ENCODE results near the gene GIPC2.
"Not testable (repeated sequence)": the region's sequence is repeated elsewhere in the genome, so short reads cannot be mapped to it uniquely, and the experiment has no call there.

The GIPC2 gene

GRCh38 chr1:78038071-78038470 lies 7.7 kb upstream of the GIPC2 start:
- no peak for DNase-seq

- no peak for DNase-seq
These were observed 7.3 kb upstream of the GIPC2 start for GRCh38 chr1:78038491-78038939.

GRCh38 chr1:78040484-78041089 lies 5.2 kb upstream of the GIPC2 start:
- DNase-seq: no peak

- DNase-seq: no peak
These were observed 2.3 kb upstream of the GIPC2 start for GRCh38 chr1:78043436-78043835.

DNA sequence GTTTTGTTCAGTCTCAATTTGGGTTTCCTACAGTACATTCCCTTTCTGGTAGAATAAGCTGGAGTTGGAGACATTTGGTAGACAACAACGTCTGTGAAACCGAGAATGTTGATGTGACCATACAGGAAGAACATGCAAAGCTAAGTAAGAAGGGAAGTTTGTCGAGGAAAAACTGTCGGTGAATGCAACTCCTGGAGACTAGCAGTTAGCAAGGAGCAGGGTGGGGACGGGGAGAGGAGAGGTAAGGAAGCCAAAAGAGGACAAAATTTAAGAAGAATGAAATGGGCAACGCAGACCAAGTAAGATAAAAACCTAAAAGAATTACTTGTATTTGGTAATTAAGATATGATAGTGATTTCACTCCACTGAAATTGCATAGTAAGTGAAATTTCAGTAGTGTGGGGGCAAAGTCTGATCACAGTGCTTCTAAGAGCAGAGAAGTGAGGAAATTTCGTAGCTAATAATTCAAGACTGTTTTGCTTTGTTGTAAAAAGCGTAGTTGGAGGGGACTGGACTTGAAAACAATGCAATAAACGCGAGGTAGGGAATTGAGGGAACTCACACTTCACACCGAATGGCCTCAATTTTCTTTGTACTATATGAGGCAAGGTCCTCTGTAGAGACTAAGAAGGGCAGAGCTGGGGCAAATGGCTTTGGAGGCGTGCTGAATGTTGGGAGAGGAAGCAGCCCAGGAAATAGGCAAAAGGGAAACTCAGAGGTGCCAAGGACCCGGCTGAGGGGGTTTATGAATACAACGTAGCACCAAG lies 787 bp upstream of the GIPC2 start:
- DNase-seq: no peak

GRCh38 chr1:78045563-78045925 lies 222 bp upstream of the GIPC2 start:
- DNase-seq: no peak

GRCh38 chr1:78047106-78047505 lies 1.3 kb downstream of the GIPC2 start:
- DNase-seq: no peak

DNA sequence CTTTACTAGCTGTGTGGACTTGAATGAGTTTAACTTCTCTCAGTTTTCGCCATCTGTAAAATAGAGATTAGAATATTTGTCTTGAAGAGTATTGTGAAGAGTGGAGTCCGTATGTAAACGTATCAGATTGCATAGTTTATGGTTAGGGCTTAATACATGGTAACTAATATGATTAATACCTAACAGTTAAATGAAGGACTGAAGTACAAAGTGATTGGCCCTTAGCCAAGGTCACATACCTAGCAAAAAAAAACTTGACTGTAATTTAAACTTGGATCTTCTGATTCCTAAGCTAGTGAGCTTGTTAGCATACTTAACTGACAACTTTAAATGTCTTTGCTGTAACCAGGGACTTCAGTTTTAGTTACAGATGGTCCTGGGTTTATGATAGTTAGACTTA lies 1.9 kb downstream of the GIPC2 start:
- no peak for DNase-seq

GRCh38 chr1:78048446-78048845 lies 2.7 kb downstream of the GIPC2 start:
- DNase-seq: no peak

DNA sequence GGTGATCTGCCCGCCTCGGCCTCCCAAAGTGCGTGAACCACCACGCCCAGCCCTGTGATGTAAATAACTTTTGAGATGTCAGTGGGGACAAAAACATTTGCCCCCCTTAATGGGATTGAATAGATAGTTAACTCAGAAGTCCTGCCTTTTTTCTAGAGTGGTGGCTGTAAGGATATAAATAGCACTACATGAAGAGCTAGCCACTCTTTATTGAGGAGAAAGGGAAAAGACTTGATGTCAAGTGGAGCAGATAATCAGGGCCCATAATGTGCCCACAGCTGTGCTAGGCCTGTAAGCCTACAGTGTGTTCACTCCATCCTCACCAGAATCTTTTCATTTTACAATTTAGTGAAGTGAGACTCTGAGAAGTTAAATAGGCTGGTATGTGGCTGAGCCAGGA lies 3.6 kb downstream of the GIPC2 start:
- no peak for DNase-seq

DNA sequence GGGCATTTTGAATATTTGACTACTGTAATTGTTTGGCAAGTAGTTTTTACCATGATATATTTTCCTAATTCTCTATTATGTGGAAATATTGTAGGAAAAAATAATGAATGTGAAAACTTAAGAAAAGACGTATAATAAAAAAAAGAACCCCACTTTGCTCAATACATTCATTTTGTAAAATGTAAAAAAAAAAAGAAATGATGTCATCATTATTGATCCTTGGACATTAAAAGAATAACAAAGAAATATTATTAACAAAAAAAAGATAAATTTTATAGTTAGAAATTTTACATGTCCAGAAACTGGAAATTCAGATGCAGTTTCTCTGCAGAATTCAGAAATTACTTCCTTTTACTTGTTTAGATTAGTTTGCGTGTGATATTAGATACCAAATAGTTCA lies 5.2 kb downstream of the GIPC2 start:
- no peak for DNase-seq

- DNase-seq: no peak
These were observed 7.1 kb downstream of the GIPC2 start for GRCh38 chr1:78052685-78053405.

- DNase-seq: no peak
These were observed 7.7 kb downstream of the GIPC2 start for GRCh38 chr1:78053498-78053897.

- no peak for DNase-seq
These were observed 8.8 kb downstream of the GIPC2 start for GRCh38 chr1:78054559-78054958.

DNA sequence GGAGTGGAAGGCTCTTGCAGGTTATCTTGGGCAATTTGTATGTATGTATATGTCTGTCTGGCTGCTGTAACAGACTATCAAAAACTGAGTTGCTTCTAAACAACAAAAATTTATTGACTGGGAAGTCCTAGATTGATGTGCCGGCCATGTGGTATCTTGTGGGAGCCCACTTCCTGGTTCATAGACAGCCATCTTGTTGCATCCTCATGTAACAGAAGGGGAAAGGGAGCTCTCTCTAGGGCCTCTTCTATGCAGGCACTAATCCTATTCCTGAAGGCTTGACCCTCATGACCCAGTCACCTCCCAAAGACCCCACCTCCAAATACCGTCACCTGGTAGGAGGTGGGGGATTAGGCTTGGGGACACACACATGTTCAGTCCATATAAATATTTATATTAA lies 9.2 kb downstream of the GIPC2 start:
- DNase-seq: no peak

DNA sequence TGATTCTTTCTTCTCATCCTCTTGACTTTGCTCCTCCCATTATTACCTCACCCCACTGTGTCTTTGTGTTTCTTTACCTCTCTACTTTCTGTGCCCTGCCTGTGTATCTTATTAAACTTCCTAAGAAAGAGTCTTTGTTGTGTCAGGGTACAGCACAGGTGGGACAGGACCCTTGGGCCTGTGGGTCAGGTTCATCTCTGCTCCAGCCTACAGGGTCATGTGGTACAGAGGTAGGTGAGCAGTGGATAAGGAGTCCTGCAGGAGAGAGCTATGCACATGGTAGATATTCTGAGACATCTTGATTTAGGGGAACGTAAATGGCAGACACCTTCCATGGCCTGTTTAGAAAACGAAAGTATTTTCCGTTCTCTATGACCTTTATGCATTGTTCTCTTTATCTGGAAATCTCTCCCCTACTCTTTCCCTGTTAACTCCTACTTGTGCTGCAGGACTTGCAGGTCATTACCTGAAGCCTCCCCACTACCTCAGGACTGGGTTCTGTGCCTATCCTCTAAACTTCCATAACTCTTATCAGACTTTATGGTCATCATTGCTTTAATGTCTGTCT lies 9.9 kb downstream of the GIPC2 start:
- no peak for DNase-seq

DNA sequence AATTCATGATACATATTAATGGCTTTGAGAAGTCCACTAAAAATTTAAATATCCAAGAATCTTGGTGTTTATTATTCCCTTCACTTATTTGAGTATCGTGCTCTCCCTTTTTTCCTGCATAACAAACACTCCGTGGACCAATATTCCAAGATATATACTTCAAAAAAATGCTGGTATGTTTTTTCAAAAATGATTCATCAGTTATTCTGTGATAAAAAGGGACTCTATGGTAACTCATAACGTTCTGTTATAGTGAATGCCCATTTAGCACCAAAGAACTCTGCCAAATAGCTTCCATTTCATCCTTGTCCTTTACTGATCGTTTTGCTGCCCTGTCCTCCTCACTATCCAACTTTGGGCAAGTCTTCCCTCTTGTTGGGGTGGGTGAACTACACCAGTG lies 12.9 kb downstream of the GIPC2 start:
- no peak for DNase-seq

GRCh38 chr1:78060857-78061563 lies 15.2 kb downstream of the GIPC2 start:
- no peak for DNase-seq

DNA sequence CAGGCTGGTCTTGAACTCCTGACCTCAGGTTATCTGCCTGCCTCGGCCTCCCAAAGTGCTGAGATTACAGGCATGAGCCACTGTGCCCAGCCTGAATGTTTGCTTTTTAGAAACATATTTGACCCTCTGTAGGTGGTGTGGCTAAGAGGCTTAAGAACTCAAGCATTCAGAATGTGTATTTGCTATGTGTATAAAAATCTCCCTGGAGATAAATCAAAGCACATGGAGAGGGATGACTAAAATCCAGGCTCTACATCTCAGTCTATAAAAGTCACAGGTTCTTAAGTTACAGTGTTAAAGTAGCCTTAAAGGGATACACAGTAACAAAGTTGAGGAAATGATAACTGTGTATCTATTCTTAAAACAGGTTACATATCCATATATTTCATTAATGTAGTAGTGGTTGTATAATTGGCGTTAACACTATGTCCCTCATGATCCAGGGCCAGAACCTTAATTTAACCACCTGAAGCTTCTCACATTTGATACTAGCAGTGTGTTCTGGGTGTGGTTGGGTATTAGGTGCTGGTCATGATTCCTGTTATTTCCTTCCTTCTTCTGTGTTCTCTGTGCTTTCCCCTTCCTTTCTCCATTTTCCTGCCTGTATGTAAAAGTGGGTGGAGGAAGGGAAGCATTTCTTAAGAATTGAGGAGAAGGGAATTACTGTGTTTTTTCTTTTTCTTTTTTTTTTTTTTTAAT lies 16.2 kb downstream of the GIPC2 start:
- DNase-seq: no peak

DNA sequence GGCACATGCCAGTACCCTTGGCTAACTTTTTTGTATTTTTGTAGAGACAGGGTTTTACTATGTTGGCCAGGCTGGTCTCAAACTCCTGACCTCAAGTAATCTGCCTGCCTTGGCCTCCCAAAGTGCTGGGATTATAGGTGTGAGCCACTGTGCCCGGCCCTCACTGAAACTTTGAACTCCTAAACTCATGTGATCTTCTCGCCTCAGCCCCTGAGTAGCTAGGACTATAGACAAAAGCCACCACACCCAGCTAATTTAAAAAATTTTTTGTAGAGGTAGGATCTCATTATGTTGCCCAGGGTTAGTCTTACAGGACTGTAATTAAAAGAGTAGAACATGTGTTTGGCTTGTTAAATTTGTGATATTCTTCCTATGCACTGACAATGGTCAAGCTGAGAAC lies 19.1 kb downstream of the GIPC2 start:
- not testable (repeated sequence) for DNase-seq

DNA sequence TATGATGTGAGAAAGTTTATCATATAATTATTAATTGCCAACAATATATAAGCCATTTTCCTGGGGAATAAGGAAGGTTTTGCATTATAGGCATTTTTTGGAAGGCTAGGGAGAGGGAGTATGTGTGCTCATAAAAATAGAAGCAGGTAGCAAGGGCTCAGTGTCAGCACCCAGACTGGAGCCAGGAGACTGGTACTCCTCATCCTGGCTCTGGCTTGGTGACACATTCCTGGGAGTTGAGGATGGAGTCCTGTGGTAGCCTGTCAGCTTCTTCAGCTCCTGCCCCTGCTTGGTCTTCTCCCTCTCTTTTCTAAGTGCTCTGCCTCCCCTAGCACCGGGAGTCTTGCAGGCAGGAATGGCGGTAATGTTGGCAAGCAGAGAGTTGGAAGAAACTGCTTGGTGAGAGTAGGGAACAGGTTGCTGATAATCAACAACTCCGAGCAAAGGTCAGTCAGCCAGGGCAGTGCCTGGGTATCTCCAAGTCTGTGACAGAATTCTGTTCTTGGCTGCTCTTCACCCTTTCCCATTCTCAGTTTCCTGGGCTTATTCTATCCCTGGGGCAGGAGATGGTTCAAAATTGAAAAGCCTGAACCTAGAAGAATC lies 23.0 kb downstream of the GIPC2 start:
- no peak for DNase-seq

DNA sequence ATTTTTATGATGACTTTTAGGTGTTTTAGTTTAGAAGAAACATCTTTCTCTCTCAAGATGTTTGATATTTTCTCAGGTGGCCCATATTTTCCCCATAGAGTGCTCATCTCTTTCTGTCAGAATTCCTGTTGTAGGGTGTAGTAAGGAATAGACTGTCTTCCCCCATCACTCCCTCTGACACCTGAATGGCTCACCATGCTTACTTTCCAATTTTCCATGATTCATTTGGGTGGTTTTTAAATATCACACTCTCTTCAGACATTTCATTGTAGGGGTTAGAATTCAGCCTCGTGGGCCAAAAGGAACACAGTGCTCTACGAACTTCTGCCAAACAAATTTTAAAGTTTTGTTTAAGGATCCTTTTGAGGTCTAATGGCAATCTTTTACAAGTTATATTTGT lies 24.0 kb downstream of the GIPC2 start:
- DNase-seq: no peak

All from NCI-H146 (cell line).